ENCODE data around the gene OR52E4.

DNA sequence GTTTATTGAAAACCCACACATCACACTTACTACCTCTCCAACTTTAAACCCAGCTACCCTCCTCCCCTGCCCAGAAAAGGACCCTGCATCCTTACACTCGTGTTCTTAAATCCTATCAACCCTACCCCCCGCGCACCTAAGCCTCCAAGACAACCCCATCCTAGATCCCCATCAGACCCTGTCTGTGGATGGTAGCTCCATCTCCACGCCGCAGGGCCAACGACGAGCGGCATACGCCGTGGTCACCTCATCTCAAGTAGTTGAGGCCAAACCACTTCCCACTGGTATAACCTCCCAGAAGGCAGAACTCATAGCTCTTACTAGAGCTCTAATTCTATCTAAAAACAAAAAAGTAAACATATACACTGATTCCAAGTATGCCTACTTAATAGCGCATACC lies 52.2 kb downstream of the OR52E4 start:
- TF ChIP-seq, protein P1, sequence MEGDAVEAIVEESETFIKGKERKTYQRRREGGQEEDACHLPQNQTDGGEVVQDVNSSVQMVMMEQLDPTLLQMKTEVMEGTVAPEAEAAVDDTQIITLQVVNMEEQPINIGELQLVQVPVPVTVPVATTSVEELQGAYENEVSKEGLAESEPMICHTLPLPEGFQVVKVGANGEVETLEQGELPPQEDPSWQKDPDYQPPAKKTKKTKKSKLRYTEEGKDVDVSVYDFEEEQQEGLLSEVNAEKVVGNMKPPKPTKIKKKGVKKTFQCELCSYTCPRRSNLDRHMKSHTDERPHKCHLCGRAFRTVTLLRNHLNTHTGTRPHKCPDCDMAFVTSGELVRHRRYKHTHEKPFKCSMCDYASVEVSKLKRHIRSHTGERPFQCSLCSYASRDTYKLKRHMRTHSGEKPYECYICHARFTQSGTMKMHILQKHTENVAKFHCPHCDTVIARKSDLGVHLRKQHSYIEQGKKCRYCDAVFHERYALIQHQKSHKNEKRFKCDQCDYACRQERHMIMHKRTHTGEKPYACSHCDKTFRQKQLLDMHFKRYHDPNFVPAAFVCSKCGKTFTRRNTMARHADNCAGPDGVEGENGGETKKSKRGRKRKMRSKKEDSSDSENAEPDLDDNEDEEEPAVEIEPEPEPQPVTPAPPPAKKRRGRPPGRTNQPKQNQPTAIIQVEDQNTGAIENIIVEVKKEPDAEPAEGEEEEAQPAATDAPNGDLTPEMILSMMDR (IDR thresholded peaks at IDR 0.05; ENCODE audit: borderline replicate concordance, extremely low read depth, low read length, poor library complexity, severe bottlenecking): no peak
- no peak for TF ChIP-seq EZH2 (IDR thresholded peaks at IDR 0.05; ENCODE audit: borderline replicate concordance, low read depth, low read length, severe bottlenecking)

All from DND-41 (cell line).